Thyroid gland (tissue), 4 donors: ENCODE results near the gene NETO2. TPM values are rescaled to one million over a fixed set of nuclear protein-coding genes. Genes with fewer than 3 reads are reported as not detected.
"Not testable (repeated sequence)": the region's sequence is repeated elsewhere in the genome, so short reads cannot be mapped to it uniquely, and the experiment has no call there.

ENCODE experiments used
- DNase-seq, 2 donors: peaks; one replicate each; pipeline ENCODE4 v3.0.0-alpha.2; 2019
- H3K27ac ChIP-seq, 3 donors: fragments of 200-600 bp; sonication (generic); 1 replicate in 2 of 3; 2 replicates in 1 of 3; pipeline ENCODE4 v1.5.1; 2016 to 2019; ENCODE audit warnings: mild to moderate bottlenecking in 1 of 3, moderate library complexity in 1 of 3
- H3K27me3 ChIP-seq: fragments of 200-600 bp; sonication (generic); one replicate; pipeline ENCODE4 v1.5.1; 2019
- H3K36me3 ChIP-seq, 2 donors: fragments of 200-600 bp; sonication (generic); one replicate each; pipeline ENCODE4 v1.5.1; 2016 to 2019
- H3K4me1 ChIP-seq, 2 donors: fragments of 200-600 bp; sonication (generic); one replicate each; pipeline ENCODE4 v1.5.1; 2017 to 2019
- H3K4me3 ChIP-seq, 3 donors: fragments of 200-600 bp; sonication (generic); replicated peaks in 1 of 3; 1 replicate in 2 of 3; 2 replicates in 1 of 3; pipeline ENCODE4 v1.5.1; 2016; ENCODE audit warnings: mild to moderate bottlenecking in 1 of 3
- H3K9me3 ChIP-seq: fragments of 200-600 bp; sonication (generic); one replicate; pipeline ENCODE4 v1.5.1; 2017
- CTCF ChIP-seq, 6 experiments: fragments of 200-600 bp in 3 of 6; fragments of 450-650 bp in 3 of 6; sonication (generic) in 3 of 6; IDR thresholded peaks; one replicate each; pipeline ENCODE4 v1.5.1; 2016 to 2019; ENCODE audit warnings: antibody characterized with exemption in 6 of 6, mild to moderate bottlenecking in 2 of 6, inconsistent platforms in 1 of 6, moderate library complexity in 1 of 6
- POLR2A ChIP-seq, 2 donors: fragments of 450-650 bp; IDR thresholded peaks; one replicate each; pipeline ENCODE4 v1.6.1; 2017; ENCODE audit warnings: antibody characterized with exemption in 2 of 2, mild to moderate bottlenecking in 2 of 2, moderate library complexity in 1 of 2
- WGBS, 2 donors: methylation state at CpG; one replicate each; pipeline ENCODE4 v1.1.5; 2017; 5-methylcytosine and 5-hydroxymethylcytosine counted together
- intact Hi-C: fragments of 100-400 bp; cut with DNase I; formaldehyde crosslinking; loops from one replicate; pipeline ENCODE4 v1.15.1; 2023
- total RNA-seq, 4 donors: library from RNA; depleted of rRNA; stranded (reverse); fragments of >200 nt; gene quantifications; one replicate each; pipeline ENCODE4 v1.2.3, GENCODE V29; 2016

The NETO2 gene
- total RNA-seq, 4 donors from 2014 or later: 5.4 to 10.1 (median 6.7) TPM

GRCh38 chr16:47141773-47142485, 1.8 kb downstream of the NETO2 start:
- peak; percentile 82 to 89 for DNase-seq
- Histone ChIP-seq H3K36me3 (no peaks in the 10 kb centered on the region), H3K27me3 (no peaks in the 10 kb centered on the region), H3K27ac (no peak overlapping the region), H3K4me1 (no peaks in the 10 kb centered on the region), H3K9me3 (no peaks in the 10 kb centered on the region), H3K4me3 (peak overlapping the region in 2 of 3 donors; percentile 49 to 61)
- intact Hi-C loops: loop anchor here (5.0 kb wide), 1 partner anchor 1015 kb away; the partner anchor contains the start of gene ABCC12
- 2% methylated on average over 26 of the region's 26 CpGs for WGBS, 2 donors
- peak in 1 of 2 donors; percentile 54 for TF ChIP-seq POLR2A (IDR thresholded peaks at IDR 0.05)
- TF ChIP-seq CTCF (IDR thresholded peaks at IDR 0.05): peak; percentile 76 to 95 (median 91)

GRCh38 chr16:47140686-47141085, 3.1 kb downstream of the NETO2 start:
- no peaks in the 10 kb centered on the region for H3K36me3 ChIP-seq
- no peak overlapping the region for H3K27ac ChIP-seq
- no peak for DNase-seq
- no peak overlapping the region for H3K4me3 ChIP-seq
- 85 to 88% methylated on average over 4 of the region's 4 CpGs for WGBS, 2 donors
- H3K4me1 ChIP-seq: no peaks in the 10 kb centered on the region
- no peak for TF ChIP-seq POLR2A (IDR thresholded peaks at IDR 0.05)
- TF ChIP-seq CTCF (IDR thresholded peaks at IDR 0.05): no peak
- no peaks in the 10 kb centered on the region for H3K27me3 ChIP-seq
- intact Hi-C loops: loop anchor here (5.0 kb wide), 1 partner anchor 1017 kb away; the partner anchor contains the start of gene ABCC12
- no peaks in the 10 kb centered on the region for H3K9me3 ChIP-seq

GRCh38 chr16:47139561-47140185, 4.1 kb downstream of the NETO2 start:
- H3K4me1 ChIP-seq: no peaks in the 10 kb centered on the region
- no peak overlapping the region for H3K4me3 ChIP-seq
- DNase-seq: no peak
- no peak overlapping the region for H3K27ac ChIP-seq
- no peaks in the 10 kb centered on the region for H3K9me3 ChIP-seq
- intact Hi-C loops: loop anchor here (5.0 kb wide), 1 partner anchor 1018 kb away; the partner anchor contains the start of gene ABCC12
- H3K36me3 ChIP-seq: no peaks in the 10 kb centered on the region
- 82 to 83% methylated on average over 3 of the region's 3 CpGs for WGBS, 2 donors
- TF ChIP-seq POLR2A (IDR thresholded peaks at IDR 0.05): no peak
- TF ChIP-seq CTCF (IDR thresholded peaks at IDR 0.05): no peak
- no peaks in the 10 kb centered on the region for H3K27me3 ChIP-seq

- H3K4me3 ChIP-seq, H3K9me3 ChIP-seq, H3K27me3 ChIP-seq, H3K36me3 ChIP-seq, DNase-seq, H3K27ac ChIP-seq, intact Hi-C loops, H3K4me1 ChIP-seq: not testable (repeated sequence)
- 94 to 95% methylated on average over 9 of the region's 9 CpGs for WGBS, 2 donors
Measured at GRCh38 chr16:47137925-47138324, 5.8 kb downstream of the NETO2 start.

GRCh38 chr16:47136099-47136842, 7.5 kb downstream of the NETO2 start:
- Histone ChIP-seq H3K9me3 (no peaks in the 10 kb centered on the region), H3K4me3 (no peak overlapping the region), H3K36me3 (no peaks in the 10 kb centered on the region), H3K4me1 (no peaks in the 10 kb centered on the region), H3K27me3 (no peaks in the 10 kb centered on the region), H3K27ac (no peak overlapping the region)
- 80 to 88% methylated on average over 8 of the region's 8 CpGs for WGBS, 2 donors
- intact Hi-C loops: no loop called here
- TF ChIP-seq POLR2A (IDR thresholded peaks at IDR 0.05) (no peak), CTCF (IDR thresholded peaks at IDR 0.05) (no peak)
- no peak for DNase-seq
